Esophagus (tissue), 2 donors: ENCODE measurements around the gene HAPLN2. TPM values are rescaled to one million over a fixed set of nuclear protein-coding genes. Genes with fewer than 3 reads are reported as not detected.

ENCODE experiments used
- H3K27ac ChIP-seq, 2 donors: one replicate each; pipeline ENCODE4 v1.5.1; 2013; ENCODE audit warnings: low read depth in 2 of 2, mild to moderate bottlenecking in 2 of 2, inconsistent platforms in 1 of 2, low read length in 1 of 2, moderate library complexity in 1 of 2
- H3K27me3 ChIP-seq, 2 donors: one replicate each; pipeline ENCODE4 v1.6.1; 2013; ENCODE audit warnings: low read length in 2 of 2, control low read depth in 1 of 2, mild to moderate bottlenecking in 1 of 2; ENCODE audit not compliant: insufficient read depth in 2 of 2, control insufficient read depth in 1 of 2
- H3K36me3 ChIP-seq, 2 donors: one replicate each; pipeline ENCODE4 v1.6.1; 2013; ENCODE audit warnings: low read length in 1 of 2; ENCODE audit not compliant: control insufficient read depth in 2 of 2, insufficient read depth in 2 of 2
- H3K4me1 ChIP-seq, 2 donors: one replicate each; pipeline ENCODE4 v1.6.1; 2013; ENCODE audit warnings: low read length in 1 of 2; ENCODE audit not compliant: control insufficient read depth in 2 of 2, insufficient read depth in 2 of 2
- H3K4me3 ChIP-seq, 2 donors: one replicate each; pipeline ENCODE4 v1.5.1; 2013; ENCODE audit warnings: low read length in 2 of 2, mild to moderate bottlenecking in 2 of 2, low read depth in 1 of 2, moderate library complexity in 1 of 2
- H3K9me3 ChIP-seq, 2 donors: one replicate each; pipeline ENCODE4 v1.6.1; 2013; ENCODE audit warnings: mild to moderate bottlenecking in 2 of 2, low read depth in 1 of 2, low read length in 1 of 2, moderate library complexity in 1 of 2; ENCODE audit not compliant: control insufficient read depth in 2 of 2, insufficient read depth in 1 of 2
- WGBS, 2 donors: extraction: QIAGEN DNeasy Blood & Tissue Kit; methylation state at CpG; one replicate each; pipeline ENCODE4 v1.1.7; 2013; 5-methylcytosine and 5-hydroxymethylcytosine counted together
- polyA plus RNA-seq, 2 donors: library from polyadenylated mRNA; stranded (reverse); fragments of 200-250 nt; gene quantifications; one replicate each; pipeline ENCODE4 v1.2.3, GENCODE V29; 2013
- donor health status: healthy with polysubstance abuse.
- donor health status: Bipolar disorder and iron deficiency.

The HAPLN2 gene
- under 1 TPM; 0.14 to 0.28 TPM for polyA plus RNA-seq

DNA sequence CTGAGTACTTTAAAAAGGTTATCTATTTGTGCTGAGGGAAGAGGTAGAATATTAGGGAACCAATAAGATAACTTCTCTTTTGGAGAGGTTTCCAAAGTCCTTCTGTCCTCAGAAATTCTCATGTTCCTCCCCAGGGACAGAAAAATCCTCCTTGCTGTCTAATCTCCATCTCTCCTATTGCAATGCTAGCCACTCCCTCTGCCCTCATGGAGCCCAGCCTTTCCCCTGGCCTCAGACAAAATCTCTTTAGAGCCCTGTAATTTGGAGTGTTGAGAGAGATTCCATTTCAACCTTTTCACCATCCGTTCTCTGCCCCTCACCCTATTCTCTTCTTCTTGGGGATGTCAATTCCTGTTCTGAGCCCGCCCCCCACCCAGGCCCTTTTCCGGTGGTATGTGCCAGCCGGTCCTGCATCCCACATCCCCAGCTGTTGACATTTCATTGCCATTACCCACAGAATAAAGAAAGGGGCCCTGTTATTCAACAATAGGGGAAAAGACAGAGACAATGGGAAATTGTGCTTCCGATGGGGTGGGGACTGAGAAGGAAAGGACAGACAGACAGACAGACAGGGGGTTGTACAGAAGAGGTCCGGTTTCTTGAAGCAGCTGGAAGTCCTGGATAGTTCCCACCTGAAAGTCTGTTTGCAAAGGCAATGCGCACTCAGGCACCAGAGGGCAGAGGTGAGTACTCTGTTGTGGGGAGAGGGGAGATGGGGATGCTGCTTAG, at the start of gene HAPLN2:
TSS of gene HAPLN2 (plus strand) at position 563 of the 729 bp plus-strand sequence. CDS start 4,076 bp downstream, outside the sequence.
- Histone ChIP-seq H3K4me3 (no peak within 1 kb of the TSS), H3K9me3 (no peaks in the 10 kb centered on the region), H3K4me1 (peaks cover 0 to 3% of the 10 kb centered on the region in 2 donors), H3K27ac (no peak within 1 kb of the TSS), H3K27me3 (peaks cover 0 to 6% of the 10 kb centered on the region in 2 donors), H3K36me3 (no peaks in the 10 kb centered on the region)
- WGBS, 2 donors: 12 to 18% methylated on average over 7 of the region's 7 CpGs

DNA sequence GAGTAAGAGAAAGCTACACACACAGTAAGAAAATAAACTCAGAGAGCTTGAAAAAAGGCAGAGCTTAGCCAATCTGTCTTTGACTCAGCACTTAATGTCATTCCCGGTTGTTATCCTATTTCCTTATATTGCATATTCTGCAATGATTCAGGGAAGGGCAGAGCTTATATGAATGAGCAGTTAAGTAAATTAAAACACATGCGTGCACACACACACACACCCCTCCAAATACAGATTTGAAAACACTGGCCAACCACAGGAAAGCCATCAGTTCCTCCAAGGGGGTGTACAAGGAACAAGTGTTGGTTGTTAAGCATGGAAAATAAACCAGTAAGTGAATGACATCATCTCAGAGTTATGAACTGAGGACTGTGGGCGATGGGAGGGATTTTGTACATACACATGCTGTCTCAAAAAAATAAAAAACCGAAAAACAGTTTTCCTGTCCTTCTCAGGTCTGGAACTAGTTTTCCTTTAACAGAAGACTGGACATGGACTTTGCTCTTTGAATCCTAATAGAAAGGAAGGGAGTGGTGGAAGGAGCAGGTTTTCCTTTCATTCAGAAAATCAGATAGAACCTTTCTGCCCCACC, 47.9 kb upstream of the HAPLN2 start:
- Histone ChIP-seq H3K36me3 (no peaks in the 10 kb centered on the region), H3K27ac (peak overlapping the region in 1 of 2 donors; percentile 42), H3K27me3 (no peaks in the 10 kb centered on the region), H3K9me3 (no peaks in the 10 kb centered on the region), H3K4me3 (peak overlapping the region in 1 of 2 donors; percentile 53), H3K4me1 (peaks cover 2% of the 10 kb centered on the region in 2 donors)
- WGBS, 2 donors: 13 to 15% methylated on average over 4 of the region's 4 CpGs

DNA sequence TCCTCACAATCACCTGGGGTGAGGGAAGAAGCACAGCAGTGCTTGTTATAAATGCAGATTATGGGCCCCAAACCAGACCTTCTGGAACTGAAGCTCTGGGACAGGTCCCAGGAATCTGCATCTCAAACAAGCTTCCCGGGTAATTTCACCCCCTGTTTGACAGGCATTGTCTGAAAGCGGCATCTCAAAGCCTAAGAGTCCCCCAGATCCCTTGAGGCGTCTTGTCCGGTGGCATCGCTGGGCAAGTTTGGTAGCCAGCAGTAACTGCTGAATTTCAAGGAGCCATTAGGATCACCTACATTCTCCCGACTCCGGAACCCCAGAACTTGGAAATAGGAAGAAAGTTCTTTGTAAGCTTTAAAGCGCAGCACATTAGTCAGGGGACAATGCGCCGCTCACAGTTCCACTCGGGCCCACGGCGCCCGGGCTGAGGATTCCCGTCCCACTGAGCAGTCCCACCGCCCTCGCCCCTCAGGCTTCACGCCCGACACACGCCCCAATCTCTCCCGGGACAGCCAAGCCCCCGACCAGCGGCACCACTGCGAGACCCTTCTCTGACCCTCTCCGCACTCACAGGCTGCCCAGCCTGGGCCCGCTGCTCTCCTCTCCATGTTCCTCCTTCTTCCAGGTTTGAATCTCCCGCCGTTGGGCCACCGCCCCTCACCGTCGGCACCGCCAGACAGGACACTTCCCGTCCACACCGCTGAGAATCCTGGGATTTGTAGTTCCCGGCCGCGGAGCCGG, 47.1 kb upstream of the HAPLN2 start, which contains the start of gene IQGAP3:
TSS of gene IQGAP3 (minus strand) at position 647 of the 744 bp plus-strand sequence. CDS start at position 611, 36 bp downstream.
- H3K36me3 ChIP-seq: no peaks in the 10 kb centered on the region
- WGBS, 2 donors: 1 to 2% methylated on average over 38 of the region's 38 CpGs
- H3K27me3 ChIP-seq: no peaks in the 10 kb centered on the region
- peaks cover 2% of the 10 kb centered on the region in 2 donors for H3K4me1 ChIP-seq
- no peaks in the 10 kb centered on the region for H3K9me3 ChIP-seq
- H3K27ac ChIP-seq: peak within 1 kb of the TSS in 1 of 2 donors; percentile 42
- H3K4me3 ChIP-seq: peak within 1 kb of the TSS; percentile 48 to 53

DNA sequence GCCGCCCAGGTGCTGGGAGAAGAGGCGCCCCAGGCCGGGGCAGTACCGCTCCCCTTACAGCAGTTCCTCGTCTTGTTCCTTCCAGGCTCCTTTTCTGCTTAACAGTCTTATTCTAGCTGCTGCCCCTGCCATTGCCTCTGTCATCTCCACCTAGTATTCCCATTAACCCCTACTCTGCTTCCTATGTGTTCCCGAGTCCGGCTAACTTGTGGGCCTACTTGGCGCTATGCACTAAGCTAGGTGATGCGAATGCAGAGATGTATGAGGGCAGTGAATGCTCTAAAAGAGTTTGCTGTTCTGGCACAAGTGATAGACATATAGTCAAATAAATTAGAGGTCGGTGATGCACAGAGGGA, 46.6 kb upstream of the HAPLN2 start:
- H3K27ac ChIP-seq: no peak overlapping the region
- H3K9me3 ChIP-seq: no peaks in the 10 kb centered on the region
- no peaks in the 10 kb centered on the region for H3K27me3 ChIP-seq
- peaks cover 2% of the 10 kb centered on the region in 2 donors for H3K4me1 ChIP-seq
- H3K4me3 ChIP-seq: no peak overlapping the region
- 37 to 38% methylated on average over 9 to 10 of the region's 10 CpGs for WGBS, 2 donors
- no peaks in the 10 kb centered on the region for H3K36me3 ChIP-seq

DNA sequence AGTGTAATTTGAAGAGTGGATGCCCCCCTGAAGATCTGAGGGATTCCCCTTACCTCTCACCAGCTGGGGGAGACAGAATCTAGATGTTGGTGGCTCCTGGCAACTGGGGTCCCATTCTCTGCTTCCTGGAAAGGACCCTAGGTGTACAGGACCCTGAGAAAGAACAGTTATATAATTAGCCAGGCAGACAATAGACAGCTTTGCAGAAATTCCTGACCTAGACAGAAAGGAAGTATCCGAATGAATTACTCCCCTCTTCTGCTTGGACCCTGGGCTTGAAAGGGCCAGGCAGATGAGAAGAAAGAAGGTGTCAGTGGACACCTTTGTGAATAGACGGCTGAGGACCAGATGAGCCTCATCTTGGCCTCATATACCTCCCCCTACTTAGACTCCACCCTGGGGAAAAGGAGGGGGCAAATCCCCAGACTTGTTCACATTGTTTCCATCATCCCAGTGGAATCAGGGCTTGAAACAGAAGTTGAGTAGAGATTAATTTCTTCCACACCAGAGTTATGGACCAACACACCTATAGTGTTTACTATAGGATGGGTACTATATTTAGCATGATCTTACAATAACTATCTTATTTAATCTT, 45.1 kb upstream of the HAPLN2 start:
- H3K9me3 ChIP-seq: no peaks in the 10 kb centered on the region
- no peaks in the 10 kb centered on the region for H3K36me3 ChIP-seq
- H3K4me3 ChIP-seq: no peak overlapping the region
- WGBS, 2 donors: 49 to 78% methylated on average over 2 of the region's 2 CpGs
- H3K4me1 ChIP-seq: peaks cover 2% of the 10 kb centered on the region in 2 donors
- H3K27me3 ChIP-seq: no peaks in the 10 kb centered on the region
- H3K27ac ChIP-seq: no peak overlapping the region

DNA sequence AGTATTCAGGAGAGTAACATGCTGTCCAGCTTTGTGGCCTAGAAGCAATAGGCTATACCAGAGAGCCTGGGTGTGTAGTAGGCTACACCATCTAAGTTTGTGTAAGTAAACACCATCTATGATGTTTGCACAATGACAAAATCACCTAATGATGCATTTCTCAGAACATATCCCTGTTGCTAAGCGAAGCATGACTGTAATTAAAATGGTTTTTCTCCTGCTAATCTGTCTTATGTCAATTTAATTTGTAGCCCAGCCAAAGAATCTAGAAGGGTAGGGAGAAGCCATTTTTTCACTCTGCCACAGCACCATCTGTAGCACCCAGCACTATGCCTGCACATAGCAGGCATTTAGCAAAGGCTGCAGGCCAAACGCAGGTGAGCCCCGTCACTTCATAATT, 41.7 kb upstream of the HAPLN2 start:
- Histone ChIP-seq H3K9me3 (no peaks in the 10 kb centered on the region), H3K4me1 (no peaks in the 10 kb centered on the region), H3K4me3 (no peak overlapping the region), H3K27me3 (no peaks in the 10 kb centered on the region), H3K27ac (no peak overlapping the region), H3K36me3 (no peaks in the 10 kb centered on the region)
- WGBS, 2 donors: 84 to 85% methylated on average over 3 of the region's 3 CpGs

DNA sequence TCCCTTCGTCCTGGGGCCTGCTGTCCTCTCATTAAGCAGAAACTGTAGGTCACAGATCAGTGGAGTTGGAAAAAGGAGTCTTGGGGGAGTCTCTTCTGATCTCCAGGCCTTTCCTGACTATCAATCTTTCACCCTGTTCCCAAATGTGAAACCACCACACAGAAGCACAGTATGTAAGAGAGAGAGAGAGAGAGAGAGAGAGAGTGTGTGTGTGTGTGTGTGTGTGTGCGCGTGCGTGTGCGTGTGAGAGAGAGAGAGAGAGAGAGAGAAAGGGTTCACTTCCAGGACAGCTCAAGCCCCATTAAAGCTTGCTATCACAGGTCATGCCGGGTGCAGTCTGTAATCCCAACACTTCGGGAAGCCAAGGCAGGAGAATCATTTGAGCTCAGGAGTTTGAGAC, 41.2 kb upstream of the HAPLN2 start:
- H3K27ac ChIP-seq: no peak overlapping the region
- no peaks in the 10 kb centered on the region for H3K36me3 ChIP-seq
- H3K4me1 ChIP-seq: no peaks in the 10 kb centered on the region
- H3K9me3 ChIP-seq: no peaks in the 10 kb centered on the region
- 51 to 69% methylated on average over 3 to 7 of the region's 7 CpGs for WGBS, 2 donors
- no peaks in the 10 kb centered on the region for H3K27me3 ChIP-seq
- no peak overlapping the region for H3K4me3 ChIP-seq

DNA sequence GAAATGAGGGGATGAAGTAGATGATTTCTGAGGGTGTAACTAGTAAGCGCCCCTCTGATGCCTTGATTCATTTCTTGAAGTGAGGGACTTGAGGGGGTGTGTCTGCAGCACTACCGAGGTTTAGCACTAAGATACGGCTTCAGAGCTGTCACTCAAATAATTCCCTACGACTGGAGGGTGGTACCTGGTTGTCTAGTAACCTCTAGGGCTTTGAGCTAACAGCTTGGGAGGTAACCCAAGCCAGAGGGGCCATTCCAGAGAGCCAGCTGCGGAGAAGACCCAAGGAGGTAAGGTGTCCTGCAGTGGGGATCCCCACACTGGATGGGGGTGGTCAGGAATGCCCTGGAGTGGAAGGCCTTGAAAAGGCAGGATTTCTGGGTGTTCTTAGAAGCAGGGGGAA, 39.7 kb upstream of the HAPLN2 start, which contains the start of gene TTC24:
TSS of gene TTC24 (plus strand) at position 252 of the 400 bp plus-strand sequence. CDS start 1,642 bp downstream, outside the sequence.
- no peak within 1 kb of the TSS for H3K27ac ChIP-seq
- 70 to 77% methylated on average over 5 of the region's 5 CpGs for whole genome bisulfite sequencing, 2 donors
- H3K4me1 ChIP-seq: no peaks in the 10 kb centered on the region
- no peaks in the 10 kb centered on the region for H3K9me3 ChIP-seq
- no peak within 1 kb of the TSS for H3K4me3 ChIP-seq
- no peaks in the 10 kb centered on the region for H3K36me3 ChIP-seq
- no peaks in the 10 kb centered on the region for H3K27me3 ChIP-seq

DNA sequence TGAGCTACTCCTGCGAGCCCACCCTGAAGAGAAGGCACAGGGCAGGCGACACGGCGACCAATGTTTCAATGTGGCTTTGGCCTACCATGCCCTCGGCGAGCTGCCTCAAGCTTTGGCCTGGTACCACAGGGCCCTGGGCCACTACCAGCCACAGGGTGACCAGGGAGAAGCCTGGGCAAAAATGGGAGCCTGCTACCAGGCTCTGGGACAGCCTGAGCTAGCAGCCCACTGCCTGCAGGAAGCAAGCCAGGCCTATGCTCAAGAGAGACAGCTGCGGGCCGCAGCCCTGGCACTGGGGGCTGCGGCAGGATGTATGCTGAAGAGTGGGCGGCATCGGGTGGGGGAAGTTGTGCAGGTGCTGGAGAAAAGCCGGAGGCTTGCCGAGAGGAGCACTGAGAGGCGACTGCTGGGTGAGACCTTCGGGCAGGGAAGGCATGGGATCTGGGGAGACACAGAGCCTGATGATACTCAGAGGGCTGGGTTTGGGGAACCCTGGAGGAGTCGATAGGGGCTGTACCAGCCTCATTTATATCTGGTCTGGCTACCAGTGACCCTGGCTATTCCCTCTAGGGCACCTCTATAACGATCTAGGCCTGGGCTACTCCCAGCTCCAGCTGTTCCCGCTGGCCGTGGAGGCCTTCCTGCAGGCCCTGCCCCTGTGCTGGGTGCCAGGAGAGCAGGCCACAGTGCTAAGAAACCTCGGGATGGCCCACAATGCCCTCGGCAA, 37.4 kb upstream of the HAPLN2 start:
- Histone ChIP-seq H3K9me3 (no peaks in the 10 kb centered on the region), H3K36me3 (no peaks in the 10 kb centered on the region), H3K4me3 (no peak overlapping the region), H3K27ac (no peak overlapping the region), H3K27me3 (no peaks in the 10 kb centered on the region), H3K4me1 (no peaks in the 10 kb centered on the region)
- 77% methylated on average over 21 of the region's 21 CpGs for WGBS, 2 donors
